ENCODE data around the gene SORCS3.

DNA sequence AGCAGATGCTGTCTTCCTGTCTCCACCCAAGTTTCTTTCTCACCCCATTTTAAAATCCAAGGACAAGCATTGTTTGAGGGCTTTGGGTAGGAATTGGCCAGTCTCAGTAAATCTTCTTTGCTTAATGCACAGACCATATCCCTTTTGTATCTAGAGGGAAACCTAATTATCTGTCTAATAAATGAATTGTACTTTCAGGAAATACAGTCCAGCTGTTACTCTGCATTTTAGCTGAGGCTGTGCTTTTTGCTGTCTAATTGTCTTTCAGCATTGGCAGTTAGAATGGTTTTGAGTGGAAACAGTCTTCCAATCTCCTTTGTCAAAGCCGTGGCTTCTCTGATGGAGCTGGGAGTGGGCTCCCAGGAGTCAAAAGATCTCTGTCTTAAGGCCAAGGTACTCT, 388.2 kb downstream of the SORCS3 start:
- TF ChIP-seq, protein P1, sequence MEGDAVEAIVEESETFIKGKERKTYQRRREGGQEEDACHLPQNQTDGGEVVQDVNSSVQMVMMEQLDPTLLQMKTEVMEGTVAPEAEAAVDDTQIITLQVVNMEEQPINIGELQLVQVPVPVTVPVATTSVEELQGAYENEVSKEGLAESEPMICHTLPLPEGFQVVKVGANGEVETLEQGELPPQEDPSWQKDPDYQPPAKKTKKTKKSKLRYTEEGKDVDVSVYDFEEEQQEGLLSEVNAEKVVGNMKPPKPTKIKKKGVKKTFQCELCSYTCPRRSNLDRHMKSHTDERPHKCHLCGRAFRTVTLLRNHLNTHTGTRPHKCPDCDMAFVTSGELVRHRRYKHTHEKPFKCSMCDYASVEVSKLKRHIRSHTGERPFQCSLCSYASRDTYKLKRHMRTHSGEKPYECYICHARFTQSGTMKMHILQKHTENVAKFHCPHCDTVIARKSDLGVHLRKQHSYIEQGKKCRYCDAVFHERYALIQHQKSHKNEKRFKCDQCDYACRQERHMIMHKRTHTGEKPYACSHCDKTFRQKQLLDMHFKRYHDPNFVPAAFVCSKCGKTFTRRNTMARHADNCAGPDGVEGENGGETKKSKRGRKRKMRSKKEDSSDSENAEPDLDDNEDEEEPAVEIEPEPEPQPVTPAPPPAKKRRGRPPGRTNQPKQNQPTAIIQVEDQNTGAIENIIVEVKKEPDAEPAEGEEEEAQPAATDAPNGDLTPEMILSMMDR (IDR thresholded peaks at IDR 0.05; ENCODE audit: insufficient read depth, low read depth, low read length) = no peak
- no peak for TF ChIP-seq EZH2 (IDR thresholded peaks at IDR 0.05; ENCODE audit: insufficient read depth, low read length)
